Mesenchymal stem cell (in vitro differentiated cells and primary cell): ENCODE data around the gene POLD2.

Experiments used
- DNase-seq: peaks from one replicate; pipeline ENCODE4 v3.0.0-alpha.2; 2013
- H2AFZ ChIP-seq: one replicate; pipeline ENCODE4 v1.6.1; 2013; ENCODE audit warnings: low read depth, mild to moderate bottlenecking, control low read depth, inconsistent platforms, low read length, moderate library complexity
- H2AK5ac ChIP-seq: 2 replicates; pipeline ENCODE4 v1.6.1; 2013; ENCODE audit warnings: low read length, moderate library complexity, mild to moderate bottlenecking, inconsistent platforms; ENCODE audit not compliant: severe bottlenecking
- H2BK120ac ChIP-seq: one replicate; pipeline ENCODE4 v1.6.1; 2013; ENCODE audit warnings: low read depth, mild to moderate bottlenecking, inconsistent platforms, low read length, moderate library complexity
- H2BK12ac ChIP-seq, 2 experiments: one replicate each; pipeline ENCODE4 v1.6.1; 2013; ENCODE audit warnings: inconsistent platforms in 2 of 2, low read length in 2 of 2, mild to moderate bottlenecking in 2 of 2, moderate library complexity in 2 of 2, control low read depth in 1 of 2
- H2BK15ac ChIP-seq: one replicate; pipeline ENCODE4 v1.6.1; 2013; ENCODE audit warnings: mild to moderate bottlenecking, low read depth, inconsistent platforms; ENCODE audit not compliant: poor library complexity, severe bottlenecking
- H2BK5ac ChIP-seq: 2 replicates; pipeline ENCODE4 v1.6.1; 2013; ENCODE audit warnings: low read depth, mild to moderate bottlenecking, low read length, control low read depth, inconsistent platforms; ENCODE audit not compliant: poor library complexity, severe bottlenecking
- H3K14ac ChIP-seq, 2 experiments: one replicate each; pipeline ENCODE4 v1.6.1; 2013; ENCODE audit warnings: inconsistent platforms in 2 of 2, low read length in 2 of 2, control low read depth in 1 of 2, mild to moderate bottlenecking in 1 of 2, moderate library complexity in 1 of 2
- H3K18ac ChIP-seq, 2 experiments: one replicate each; pipeline ENCODE4 v1.6.1; 2013; ENCODE audit warnings: inconsistent platforms in 2 of 2, low read length in 2 of 2, control low read depth in 1 of 2, low read depth in 1 of 2, mild to moderate bottlenecking in 1 of 2
- H3K23ac ChIP-seq, 2 experiments: one replicate each; pipeline ENCODE4 v1.6.1; 2013; ENCODE audit warnings: inconsistent platforms in 2 of 2, low read length in 2 of 2, mild to moderate bottlenecking in 2 of 2, moderate library complexity in 2 of 2, control low read depth in 1 of 2
- H3K27ac ChIP-seq: 2 replicates; pipeline ENCODE4 v1.5.1; 2013; ENCODE audit warnings: mild to moderate bottlenecking, moderate library complexity, low read length, control low read depth, inconsistent platforms; ENCODE audit not compliant: poor library complexity, severe bottlenecking
- H3K27me3 ChIP-seq, 2 experiments: 2 replicates each; pipeline versions ENCODE4 v1.6.1 to v1.7.0; 2013; ENCODE audit warnings: low read length in 2 of 2, mild to moderate bottlenecking in 2 of 2, moderate library complexity in 2 of 2, control low read depth in 1 of 2, inconsistent platforms in 1 of 2; ENCODE audit not compliant: control insufficient read depth in 1 of 2, insufficient read depth in 1 of 2
- H3K36me3 ChIP-seq, 2 experiments: 2 replicates each; pipeline versions ENCODE4 v1.6.1 to v1.7.0; 2013; ENCODE audit warnings: low read length in 2 of 2, control low read depth in 1 of 2, inconsistent platforms in 1 of 2, low read depth in 1 of 2, mild to moderate bottlenecking in 1 of 2; ENCODE audit not compliant: insufficient read depth in 2 of 2, control insufficient read depth in 1 of 2
- H3K4ac ChIP-seq, 2 experiments: one replicate each; pipeline ENCODE4 v1.6.1; 2013; ENCODE audit warnings: inconsistent platforms in 2 of 2, low read length in 2 of 2, mild to moderate bottlenecking in 2 of 2, moderate library complexity in 2 of 2, control low read depth in 1 of 2, low read depth in 1 of 2
- H3K4me1 ChIP-seq: 2 replicates; pipeline ENCODE4 v1.6.1; 2013; ENCODE audit warnings: low read depth, low read length, control low read depth; ENCODE audit not compliant: control insufficient read depth, insufficient read depth
- H3K4me2 ChIP-seq: 2 replicates; pipeline ENCODE4 v1.6.1; 2013; ENCODE audit warnings: low read length, mild to moderate bottlenecking, inconsistent platforms; ENCODE audit not compliant: poor library complexity, severe bottlenecking
- H3K4me3 ChIP-seq, 2 experiments: 2 replicates each; pipeline versions ENCODE4 v1.5.1 to v1.7.0; 2013; ENCODE audit warnings: low read length in 2 of 2, mild to moderate bottlenecking in 2 of 2, control low read depth in 1 of 2, low read depth in 1 of 2; ENCODE audit not compliant: insufficient read depth in 1 of 2
- H3K79me1 ChIP-seq: replicated peaks from 2 replicates; pipeline ENCODE4 v1.6.1; 2013; ENCODE audit warnings: mild to moderate bottlenecking, control low read depth, low read length, inconsistent platforms; ENCODE audit not compliant: poor library complexity, severe bottlenecking
- H3K9ac ChIP-seq: 2 replicates; pipeline ENCODE4 v1.7.0; 2013; ENCODE audit warnings: mild to moderate bottlenecking, low read length, moderate library complexity
- H3K9me3 ChIP-seq: 2 replicates; pipeline ENCODE4 v1.7.0; 2013; ENCODE audit warnings: mild to moderate bottlenecking, low read length; ENCODE audit not compliant: control insufficient read depth
- H4K8ac ChIP-seq: one replicate; pipeline ENCODE4 v1.6.1; 2013; ENCODE audit warnings: inconsistent platforms, mild to moderate bottlenecking, low read length, moderate library complexity
- H4K91ac ChIP-seq: one replicate; pipeline ENCODE4 v1.6.1; 2013; ENCODE audit warnings: mild to moderate bottlenecking, low read length, inconsistent platforms
- WGBS: methylation state at CpG from one replicate; pipeline ENCODE4 v1.1.7; 2013; ENCODE audit warnings: mixed read lengths; 5-methylcytosine and 5-hydroxymethylcytosine counted together

Gene POLD2

GRCh38 chr7:44148961-44149536 is 25.7 kb upstream of the POLD2 start:
- Histone ChIP-seq H3K27ac (no peak overlapping the region), H2BK5ac (no peak overlapping the region), H3K9me3 (no peaks in the 10 kb centered on the region), H3K18ac (no peak overlapping the region), H3K4me3 (no peak overlapping the region), H3K4ac (no peak overlapping the region), H3K9ac (no peak overlapping the region), H3K4me1 (peaks cover 21% of the 10 kb centered on the region), H2BK15ac (no peak overlapping the region), H2BK120ac (no peak overlapping the region), H3K27me3 (peaks cover 16 to 22% of the 10 kb centered on the region in 2 experiments), H3K36me3 (no peaks in the 10 kb centered on the region), H3K14ac (no peak overlapping the region), H3K79me1 (no peaks in the 10 kb centered on the region), H3K23ac (no peak overlapping the region), H3K4me2 (no peak overlapping the region), H2AK5ac (no peak overlapping the region), H4K91ac (no peak overlapping the region), H2BK12ac (no peak overlapping the region), H4K8ac (no peak overlapping the region), H2AFZ (no peak overlapping the region)
- DNase-seq: no peak
- WGBS: 85% methylated on average over 7 of the region's 9 CpGs

GRCh38 chr7:44148166-44148565 is 24.8 kb upstream of the POLD2 start:
- Histone ChIP-seq H3K9ac (no peak overlapping the region), H3K9me3 (no peaks in the 10 kb centered on the region), H3K36me3 (no peaks in the 10 kb centered on the region), H2BK12ac (no peak overlapping the region), H3K4me3 (no peak overlapping the region), H3K27ac (no peak overlapping the region), H3K4me2 (no peak overlapping the region), H3K18ac (no peak overlapping the region), H3K14ac (no peak overlapping the region), H4K91ac (no peak overlapping the region), H2AK5ac (no peak overlapping the region), H2BK15ac (no peak overlapping the region), H3K4me1 (peaks cover 19% of the 10 kb centered on the region), H2BK120ac (no peak overlapping the region), H3K27me3 (peaks cover 16 to 22% of the 10 kb centered on the region in 2 experiments), H2BK5ac (no peak overlapping the region), H3K4ac (no peak overlapping the region), H4K8ac (no peak overlapping the region), H2AFZ (no peak overlapping the region), H3K79me1 (no peaks in the 10 kb centered on the region), H3K23ac (no peak overlapping the region)
- DNase-seq: no peak
- whole genome bisulfite sequencing: 92% methylated on average over 2 of the region's 2 CpGs

- H3K27ac ChIP-seq: no peak overlapping the region
- no peak overlapping the region for H4K91ac ChIP-seq
- no peaks in the 10 kb centered on the region for H3K9me3 ChIP-seq
- no peak overlapping the region for H2BK5ac ChIP-seq
- no peak overlapping the region for H3K18ac ChIP-seq
- H2BK120ac ChIP-seq: no peak overlapping the region
- peaks cover 16 to 22% of the 10 kb centered on the region in 2 experiments for H3K27me3 ChIP-seq
- no peak for DNase-seq
- no peak overlapping the region for H3K4me2 ChIP-seq
- H3K14ac ChIP-seq: no peak overlapping the region
- no peak overlapping the region for H2AK5ac ChIP-seq
- H2BK12ac ChIP-seq: no peak overlapping the region
- no peak overlapping the region for H3K4ac ChIP-seq
- no peak overlapping the region for H2BK15ac ChIP-seq
- no peak overlapping the region for H3K4me3 ChIP-seq
- 85% methylated on average over 33 of the region's 33 CpGs for WGBS
- H3K23ac ChIP-seq: no peak overlapping the region
- H3K4me1 ChIP-seq: peaks cover 19% of the 10 kb centered on the region
- no peaks in the 10 kb centered on the region for H3K36me3 ChIP-seq
- H3K79me1 ChIP-seq: no peaks in the 10 kb centered on the region
- no peak overlapping the region for H4K8ac ChIP-seq
- no peak overlapping the region for H2AFZ ChIP-seq
- H3K9ac ChIP-seq: no peak overlapping the region
Observed at GRCh38 chr7:44147026-44147991, 24.0 kb upstream of the POLD2 start.
